Body of pancreas (tissue), 4 donors: Measurements from ENCODE around the gene NOVA2.

Experiments used
- POLR2A ChIP-seq, 3 donors: fragments of 450-650 bp; IDR thresholded peaks; one replicate each; pipeline ENCODE4 v1.6.1; 2016; ENCODE audit warnings: antibody characterized with exemption in 3 of 3, mild to moderate bottlenecking in 2 of 3
- TF ChIP-seq, protein P1 (sequence below), 7 experiments: fragments of 450-650 bp in 4 of 7; fragments of 200-600 bp in 3 of 7; sonication (generic) in 3 of 7; IDR thresholded peaks; one replicate each; pipeline ENCODE4 v1.5.1; 2016 to 2019; ENCODE audit warnings: antibody characterized with exemption in 7 of 7

DNA sequence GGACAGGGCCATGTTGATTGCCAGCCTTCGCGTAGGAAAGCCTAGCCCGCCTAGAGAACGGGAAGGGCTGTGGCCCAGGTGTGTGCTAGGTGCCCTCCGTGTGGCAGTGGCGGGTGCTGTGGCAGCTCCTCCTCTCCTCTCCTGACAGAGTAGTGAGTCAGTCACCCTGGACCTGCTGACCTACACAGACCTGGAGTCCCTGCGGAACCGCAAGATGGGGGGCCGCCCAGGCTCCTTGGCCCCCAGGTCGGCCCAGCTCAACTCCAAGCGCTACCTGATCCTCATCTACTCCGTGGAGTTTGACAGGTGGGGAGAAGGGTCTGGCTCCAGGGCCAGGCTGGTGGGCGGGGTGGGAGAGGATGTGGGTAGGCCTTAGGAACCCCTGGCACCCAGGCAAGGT lies 32.7 kb upstream of the NOVA2 start:
- TF ChIP-seq, protein P1, sequence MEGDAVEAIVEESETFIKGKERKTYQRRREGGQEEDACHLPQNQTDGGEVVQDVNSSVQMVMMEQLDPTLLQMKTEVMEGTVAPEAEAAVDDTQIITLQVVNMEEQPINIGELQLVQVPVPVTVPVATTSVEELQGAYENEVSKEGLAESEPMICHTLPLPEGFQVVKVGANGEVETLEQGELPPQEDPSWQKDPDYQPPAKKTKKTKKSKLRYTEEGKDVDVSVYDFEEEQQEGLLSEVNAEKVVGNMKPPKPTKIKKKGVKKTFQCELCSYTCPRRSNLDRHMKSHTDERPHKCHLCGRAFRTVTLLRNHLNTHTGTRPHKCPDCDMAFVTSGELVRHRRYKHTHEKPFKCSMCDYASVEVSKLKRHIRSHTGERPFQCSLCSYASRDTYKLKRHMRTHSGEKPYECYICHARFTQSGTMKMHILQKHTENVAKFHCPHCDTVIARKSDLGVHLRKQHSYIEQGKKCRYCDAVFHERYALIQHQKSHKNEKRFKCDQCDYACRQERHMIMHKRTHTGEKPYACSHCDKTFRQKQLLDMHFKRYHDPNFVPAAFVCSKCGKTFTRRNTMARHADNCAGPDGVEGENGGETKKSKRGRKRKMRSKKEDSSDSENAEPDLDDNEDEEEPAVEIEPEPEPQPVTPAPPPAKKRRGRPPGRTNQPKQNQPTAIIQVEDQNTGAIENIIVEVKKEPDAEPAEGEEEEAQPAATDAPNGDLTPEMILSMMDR (IDR thresholded peaks at IDR 0.05): no peak
- TF ChIP-seq POLR2A (IDR thresholded peaks at IDR 0.05): no peak
